ENCODE data around the gene GGT1. TPM values are rescaled to one million over a fixed set of nuclear protein-coding genes. Genes with fewer than 3 reads are reported as not detected.
"Not testable (repeated sequence)": the region's sequence is repeated elsewhere in the genome, so short reads cannot be mapped to it uniquely, and the experiment has no call there.

GGT1 gene
- total RNA-seq, 2 experiments from 2014 or later = 5.1 to 5.8 TPM

DNA sequence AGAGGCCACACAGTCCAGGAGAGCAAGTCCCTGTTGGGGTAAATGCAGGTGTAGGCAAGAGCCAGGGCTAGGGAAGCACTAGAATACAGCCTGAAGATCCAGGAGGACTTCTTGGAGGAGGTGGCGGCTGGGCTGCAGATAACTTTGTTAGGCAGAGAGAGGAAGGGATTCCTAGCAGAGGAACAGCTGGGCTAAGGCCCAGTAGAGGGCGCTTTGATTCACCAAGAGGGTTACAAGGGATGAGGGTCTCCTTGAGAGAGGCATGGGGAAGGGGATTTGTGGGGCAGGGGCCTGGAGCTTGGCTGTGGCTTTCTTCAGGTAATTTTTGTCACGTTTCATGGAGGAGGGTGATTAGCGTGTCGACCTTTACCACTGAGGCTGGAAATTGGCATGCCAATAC is 18.3 kb downstream of the GGT1 start:
- H2AFZ ChIP-seq (ENCODE audit: low read length); H3K9me2 ChIP-seq (ENCODE audit: insufficient read depth, low read length); BruUV-seq (replicated peaks); H3K4me3 ChIP-seq (ENCODE audit: low read depth, low read length, poor library complexity, severe bottlenecking); H3K4me1 ChIP-seq (ENCODE audit: insufficient read depth, low read length, poor library complexity, severe bottlenecking); H3K36me3 ChIP-seq (ENCODE audit: insufficient read depth, low read length); CTCF ChIA-PET (ENCODE audit: unreplicated experiment); intact Hi-C loops (cut with micrococcal nuclease; ENCODE audit: unreplicated experiment); H3K4me2 ChIP-seq (ENCODE audit: low read length); POLR2A ChIA-PET; H4K20me1 ChIP-seq (ENCODE audit: insufficient read depth, low read length); H3K27ac ChIP-seq (ENCODE audit: low read depth, low read length, poor library complexity, severe bottlenecking); DNase-seq (ENCODE audit: low spot score); H3K9me3 ChIP-seq (ENCODE audit: low read length); H3K79me2 ChIP-seq (ENCODE audit: insufficient read depth, low read depth, low read length): not testable (repeated sequence)

DNA sequence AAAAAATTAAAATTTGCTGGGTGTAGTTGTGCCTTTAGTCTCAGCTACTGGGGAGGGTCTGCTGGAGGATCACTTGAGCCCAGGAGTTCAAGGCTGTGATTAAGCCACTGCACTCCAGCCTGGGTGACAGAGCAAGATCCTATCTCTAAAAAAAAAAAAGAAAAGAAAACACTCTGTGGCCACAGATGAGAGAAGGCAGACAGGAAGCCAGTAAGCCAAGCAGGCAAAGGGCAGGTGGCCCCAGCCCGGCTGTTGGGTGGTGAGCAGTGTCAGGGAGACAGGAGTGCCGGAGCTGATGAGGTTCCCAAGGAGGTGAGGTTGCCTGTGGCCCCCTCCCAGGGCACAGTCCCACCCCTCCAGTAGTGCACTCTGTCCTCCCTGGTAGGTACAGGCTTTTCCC is 19.6 kb downstream of the GGT1 start:
- H3K27ac ChIP-seq (ENCODE audit: low read depth, low read length, poor library complexity, severe bottlenecking); H3K4me1 ChIP-seq (ENCODE audit: insufficient read depth, low read length, poor library complexity, severe bottlenecking); H4K20me1 ChIP-seq (ENCODE audit: insufficient read depth, low read length); H2AFZ ChIP-seq (ENCODE audit: low read length); BruUV-seq (replicated peaks); H3K9me3 ChIP-seq (ENCODE audit: low read length); H3K4me2 ChIP-seq (ENCODE audit: low read length); H3K36me3 ChIP-seq (ENCODE audit: insufficient read depth, low read length); H3K79me2 ChIP-seq (ENCODE audit: insufficient read depth, low read depth, low read length); H3K9me2 ChIP-seq (ENCODE audit: insufficient read depth, low read length); POLR2A ChIA-PET; H3K4me3 ChIP-seq (ENCODE audit: low read depth, low read length, poor library complexity, severe bottlenecking); CTCF ChIA-PET (ENCODE audit: unreplicated experiment); intact Hi-C loops (cut with micrococcal nuclease; ENCODE audit: unreplicated experiment): not testable (repeated sequence)
- peak; percentile 29 for DNase-seq (ENCODE audit: low spot score)

DNA sequence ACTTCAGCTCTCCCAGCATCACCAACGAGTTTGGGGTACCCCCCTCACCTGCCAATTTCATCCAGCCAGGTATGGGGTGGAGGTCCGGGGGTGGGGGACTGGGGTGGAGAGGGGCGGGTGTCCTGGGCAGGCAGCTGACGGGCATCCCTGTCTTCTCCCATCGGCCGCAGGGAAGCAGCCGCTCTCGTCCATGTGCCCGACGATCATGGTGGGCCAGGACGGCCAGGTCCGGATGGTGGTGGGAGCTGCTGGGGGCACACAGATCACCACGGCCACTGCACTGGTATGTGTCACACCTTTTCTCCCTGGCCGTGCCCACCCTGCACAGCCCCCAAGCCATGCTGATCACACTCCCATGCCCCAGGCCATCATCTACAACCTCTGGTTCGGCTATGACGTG is 24.9 kb downstream of the GGT1 start:
- H3K4me1 ChIP-seq (ENCODE audit: insufficient read depth, low read length, poor library complexity, severe bottlenecking); H4K20me1 ChIP-seq (ENCODE audit: insufficient read depth, low read length); BruUV-seq (replicated peaks); H3K9me2 ChIP-seq (ENCODE audit: insufficient read depth, low read length); H3K36me3 ChIP-seq (ENCODE audit: insufficient read depth, low read length); H3K27ac ChIP-seq (ENCODE audit: low read depth, low read length, poor library complexity, severe bottlenecking); CTCF ChIA-PET (ENCODE audit: unreplicated experiment); H3K4me2 ChIP-seq (ENCODE audit: low read length); H3K4me3 ChIP-seq (ENCODE audit: low read depth, low read length, poor library complexity, severe bottlenecking); H3K79me2 ChIP-seq (ENCODE audit: insufficient read depth, low read depth, low read length); intact Hi-C loops (cut with micrococcal nuclease; ENCODE audit: unreplicated experiment); DNase-seq (ENCODE audit: low spot score); H3K9me3 ChIP-seq (ENCODE audit: low read length); H2AFZ ChIP-seq (ENCODE audit: low read length); POLR2A ChIA-PET: not testable (repeated sequence)

DNA sequence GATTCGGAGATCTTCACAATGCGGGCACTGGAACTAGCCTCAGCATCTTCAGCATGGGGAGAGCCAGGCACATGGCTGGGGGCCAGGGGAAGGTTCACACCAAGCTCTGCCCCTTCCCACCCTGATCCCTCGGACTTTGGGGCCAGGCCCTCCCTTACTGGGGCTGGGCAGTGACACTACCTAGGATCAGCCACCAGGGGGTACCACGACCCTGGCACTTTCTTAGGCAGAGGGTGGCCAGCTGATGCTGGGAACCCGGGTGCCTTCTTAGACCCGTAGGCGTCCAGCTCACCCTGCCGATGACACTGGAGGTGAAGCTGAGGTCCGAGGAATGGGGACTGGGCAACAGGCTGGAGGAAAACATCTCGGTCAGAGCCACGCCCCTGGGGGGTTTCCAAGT is 26.1 kb downstream of the GGT1 start:
- H3K4me3 ChIP-seq (ENCODE audit: low read depth, low read length, poor library complexity, severe bottlenecking); H4K20me1 ChIP-seq (ENCODE audit: insufficient read depth, low read length); H3K27ac ChIP-seq (ENCODE audit: low read depth, low read length, poor library complexity, severe bottlenecking); H3K36me3 ChIP-seq (ENCODE audit: insufficient read depth, low read length); CTCF ChIA-PET (ENCODE audit: unreplicated experiment); H3K4me1 ChIP-seq (ENCODE audit: insufficient read depth, low read length, poor library complexity, severe bottlenecking); H3K9me3 ChIP-seq (ENCODE audit: low read length); POLR2A ChIA-PET; H2AFZ ChIP-seq (ENCODE audit: low read length); BruUV-seq (replicated peaks); H3K9me2 ChIP-seq (ENCODE audit: insufficient read depth, low read length); intact Hi-C loops (cut with micrococcal nuclease; ENCODE audit: unreplicated experiment); H3K4me2 ChIP-seq (ENCODE audit: low read length); H3K79me2 ChIP-seq (ENCODE audit: insufficient read depth, low read depth, low read length): not testable (repeated sequence)
- peak; percentile 26 for DNase-seq (ENCODE audit: low spot score)
- TF ChIP-seq, protein P1, sequence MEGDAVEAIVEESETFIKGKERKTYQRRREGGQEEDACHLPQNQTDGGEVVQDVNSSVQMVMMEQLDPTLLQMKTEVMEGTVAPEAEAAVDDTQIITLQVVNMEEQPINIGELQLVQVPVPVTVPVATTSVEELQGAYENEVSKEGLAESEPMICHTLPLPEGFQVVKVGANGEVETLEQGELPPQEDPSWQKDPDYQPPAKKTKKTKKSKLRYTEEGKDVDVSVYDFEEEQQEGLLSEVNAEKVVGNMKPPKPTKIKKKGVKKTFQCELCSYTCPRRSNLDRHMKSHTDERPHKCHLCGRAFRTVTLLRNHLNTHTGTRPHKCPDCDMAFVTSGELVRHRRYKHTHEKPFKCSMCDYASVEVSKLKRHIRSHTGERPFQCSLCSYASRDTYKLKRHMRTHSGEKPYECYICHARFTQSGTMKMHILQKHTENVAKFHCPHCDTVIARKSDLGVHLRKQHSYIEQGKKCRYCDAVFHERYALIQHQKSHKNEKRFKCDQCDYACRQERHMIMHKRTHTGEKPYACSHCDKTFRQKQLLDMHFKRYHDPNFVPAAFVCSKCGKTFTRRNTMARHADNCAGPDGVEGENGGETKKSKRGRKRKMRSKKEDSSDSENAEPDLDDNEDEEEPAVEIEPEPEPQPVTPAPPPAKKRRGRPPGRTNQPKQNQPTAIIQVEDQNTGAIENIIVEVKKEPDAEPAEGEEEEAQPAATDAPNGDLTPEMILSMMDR (conservative IDR thresholded peaks at IDR 0.05; ENCODE audit: low read length) = peak; percentile 51

DNA sequence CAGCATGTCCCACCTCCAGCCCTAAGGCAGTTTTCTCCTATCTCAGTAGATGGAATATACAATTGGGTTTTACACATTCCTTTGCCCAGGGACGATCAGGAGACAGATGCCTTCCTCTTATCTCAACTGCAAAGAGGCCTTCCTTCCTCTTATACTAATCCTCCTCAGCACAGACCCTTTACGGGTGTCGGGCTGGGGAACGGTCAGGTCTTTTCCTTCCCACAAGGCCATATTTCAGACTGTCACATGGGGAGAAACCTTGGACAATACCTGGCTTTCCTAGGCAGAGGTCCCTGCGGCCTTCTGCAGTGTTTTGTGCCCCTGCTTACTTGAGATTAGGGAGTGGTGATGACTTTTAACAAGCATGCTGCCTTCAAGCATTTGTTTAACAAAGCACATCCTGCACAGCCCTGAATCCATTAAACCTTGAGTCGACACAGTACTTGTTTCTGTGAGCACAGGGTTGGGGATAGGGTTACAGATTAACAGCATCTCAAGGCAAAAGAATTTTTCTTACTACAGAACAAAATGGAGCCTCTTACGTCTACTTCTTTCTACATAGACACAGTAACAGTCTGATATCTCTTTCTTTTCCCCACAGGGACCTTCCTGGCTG is 27.9 kb downstream of the GGT1 start:
- H2AFZ ChIP-seq (ENCODE audit: low read length); CTCF ChIA-PET (ENCODE audit: unreplicated experiment); H4K20me1 ChIP-seq (ENCODE audit: insufficient read depth, low read length); H3K9me2 ChIP-seq (ENCODE audit: insufficient read depth, low read length); H3K9me3 ChIP-seq (ENCODE audit: low read length); BruUV-seq (replicated peaks); H3K36me3 ChIP-seq (ENCODE audit: insufficient read depth, low read length); intact Hi-C loops (cut with micrococcal nuclease; ENCODE audit: unreplicated experiment); H3K4me2 ChIP-seq (ENCODE audit: low read length); H3K4me3 ChIP-seq (ENCODE audit: low read depth, low read length, poor library complexity, severe bottlenecking); DNase-seq (ENCODE audit: low spot score); POLR2A ChIA-PET; H3K79me2 ChIP-seq (ENCODE audit: insufficient read depth, low read depth, low read length); H3K27ac ChIP-seq (ENCODE audit: low read depth, low read length, poor library complexity, severe bottlenecking); H3K4me1 ChIP-seq (ENCODE audit: insufficient read depth, low read length, poor library complexity, severe bottlenecking): not testable (repeated sequence)

DNA sequence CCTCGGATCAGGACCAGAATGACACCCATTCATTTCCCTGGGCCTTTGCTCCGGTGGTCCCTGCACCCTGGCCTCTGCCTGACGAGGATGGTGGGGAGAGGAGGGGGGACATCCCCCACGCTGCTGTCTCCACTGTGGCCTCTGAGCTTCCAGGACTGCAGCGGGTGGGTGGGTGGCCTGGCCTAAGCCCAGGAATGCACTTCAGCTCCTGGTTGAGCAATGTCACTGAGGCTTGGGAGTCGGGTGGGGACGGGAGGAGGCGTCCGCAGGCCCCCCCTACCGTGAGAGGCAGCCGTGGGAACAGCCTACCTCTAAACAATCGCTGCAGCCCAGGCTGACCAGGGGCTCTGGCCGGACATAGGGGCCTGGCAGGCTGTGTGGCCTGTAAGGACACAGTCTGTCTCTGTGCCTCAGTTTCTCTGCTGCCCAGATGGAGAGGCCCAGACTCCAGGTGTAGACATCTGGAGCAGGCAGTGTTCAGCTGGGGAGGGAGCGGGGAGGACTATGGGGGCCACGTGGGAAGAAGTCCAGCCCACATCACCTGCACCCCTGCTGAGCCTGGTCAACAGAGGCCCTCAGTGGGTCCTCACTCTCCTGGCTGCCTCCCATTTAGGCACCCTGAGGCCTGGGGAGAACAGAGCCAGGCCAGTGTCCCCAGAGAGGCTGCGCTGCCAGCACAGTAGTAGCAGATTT is 28.6 kb downstream of the GGT1 start:
- H3K36me3 ChIP-seq (ENCODE audit: insufficient read depth, low read length); H4K20me1 ChIP-seq (ENCODE audit: insufficient read depth, low read length); H3K9me2 ChIP-seq (ENCODE audit: insufficient read depth, low read length); CTCF ChIA-PET (ENCODE audit: unreplicated experiment); H3K79me2 ChIP-seq (ENCODE audit: insufficient read depth, low read depth, low read length); POLR2A ChIA-PET; H3K27ac ChIP-seq (ENCODE audit: low read depth, low read length, poor library complexity, severe bottlenecking); BruUV-seq (replicated peaks); H3K4me2 ChIP-seq (ENCODE audit: low read length); H3K4me3 ChIP-seq (ENCODE audit: low read depth, low read length, poor library complexity, severe bottlenecking); H3K4me1 ChIP-seq (ENCODE audit: insufficient read depth, low read length, poor library complexity, severe bottlenecking); intact Hi-C loops (cut with micrococcal nuclease; ENCODE audit: unreplicated experiment); H2AFZ ChIP-seq (ENCODE audit: low read length); H3K9me3 ChIP-seq (ENCODE audit: low read length); DNase-seq (ENCODE audit: low spot score): not testable (repeated sequence)
